ENCODE results near the gene PAK2.
"Not testable (repeated sequence)": the region's sequence is repeated elsewhere in the genome, so short reads cannot be mapped to it uniquely, and the experiment has no call there.

The PAK2 gene

DNA sequence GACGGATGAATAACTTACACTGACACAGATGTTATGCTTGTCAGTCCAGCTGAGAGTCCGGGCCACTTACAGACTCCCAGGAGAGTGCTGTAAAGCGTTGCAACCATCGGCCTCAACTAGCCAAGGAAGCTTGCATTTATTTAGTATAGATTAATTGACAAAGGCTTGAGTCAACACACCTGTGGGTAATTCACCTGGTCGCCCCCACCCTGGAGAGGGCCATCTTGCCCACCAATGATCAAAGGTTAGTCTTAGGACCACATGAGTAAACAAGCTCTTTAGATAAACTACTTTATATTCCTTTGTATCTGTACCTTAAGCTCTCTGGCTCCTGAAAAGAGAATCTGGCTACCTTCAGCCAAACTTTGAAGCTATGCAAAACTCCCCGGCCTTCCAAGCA, 51.0 kb downstream of the PAK2 start:
- DNase-seq: no peak

DNA sequence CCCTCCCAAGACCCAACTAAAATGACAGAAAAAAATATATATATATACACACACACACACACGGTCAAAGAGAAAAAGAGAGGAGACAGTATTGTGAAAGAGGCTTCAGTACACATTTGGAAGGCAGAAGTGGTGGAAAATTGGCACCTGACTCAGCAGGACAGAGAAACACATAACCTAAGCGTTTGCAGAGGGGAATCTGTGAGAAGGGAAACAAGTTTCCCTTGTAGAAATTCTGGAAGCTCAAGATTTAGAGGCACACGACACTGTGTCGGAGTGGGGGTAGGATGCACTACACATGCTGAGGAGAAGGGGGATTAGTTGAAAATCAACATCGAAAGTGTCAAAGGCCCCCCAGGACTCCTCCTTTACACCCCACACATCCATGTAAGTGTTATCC, 53.1 kb downstream of the PAK2 start:
- DNase-seq: no peak

DNA sequence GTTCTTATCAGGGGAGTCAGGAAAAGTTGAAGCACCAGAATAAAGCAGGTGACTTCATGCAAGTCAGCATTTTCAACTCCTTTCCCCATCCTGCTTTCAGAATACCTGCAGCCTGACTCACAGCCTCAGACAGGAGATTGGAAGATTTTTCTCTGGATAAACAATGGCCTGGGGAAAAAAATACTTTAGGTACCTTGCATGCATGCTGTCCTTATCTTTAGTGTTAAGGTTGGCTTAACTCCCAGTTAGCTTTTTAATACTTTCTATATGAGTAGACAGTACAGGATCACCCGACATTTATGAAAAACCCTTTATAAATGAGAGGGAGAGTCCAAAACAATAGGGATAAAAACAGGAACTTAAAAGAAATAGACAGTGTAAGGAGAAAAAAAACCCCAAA, 53.6 kb downstream of the PAK2 start:
- no peak for DNase-seq

DNA sequence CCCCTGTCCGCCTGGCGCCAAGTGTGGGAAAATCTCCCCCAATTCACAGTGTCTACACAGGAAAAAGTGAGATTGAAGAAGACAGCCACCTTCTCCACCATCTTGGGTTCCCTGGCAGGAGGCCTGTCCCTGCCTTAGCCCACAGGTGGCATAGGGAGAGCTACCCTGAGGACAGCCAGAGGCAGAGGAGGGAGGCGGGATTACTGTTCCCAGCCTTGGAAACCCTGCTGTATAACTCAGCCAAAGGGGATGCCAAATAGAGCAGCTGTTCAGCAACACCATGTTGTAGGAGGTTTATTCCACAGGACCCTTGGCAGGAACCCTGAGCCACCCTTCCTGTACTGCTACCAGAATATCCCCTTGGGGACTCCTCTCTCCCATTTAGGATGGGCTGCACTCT, 54.8 kb downstream of the PAK2 start:
- DNase-seq: no peak

DNA sequence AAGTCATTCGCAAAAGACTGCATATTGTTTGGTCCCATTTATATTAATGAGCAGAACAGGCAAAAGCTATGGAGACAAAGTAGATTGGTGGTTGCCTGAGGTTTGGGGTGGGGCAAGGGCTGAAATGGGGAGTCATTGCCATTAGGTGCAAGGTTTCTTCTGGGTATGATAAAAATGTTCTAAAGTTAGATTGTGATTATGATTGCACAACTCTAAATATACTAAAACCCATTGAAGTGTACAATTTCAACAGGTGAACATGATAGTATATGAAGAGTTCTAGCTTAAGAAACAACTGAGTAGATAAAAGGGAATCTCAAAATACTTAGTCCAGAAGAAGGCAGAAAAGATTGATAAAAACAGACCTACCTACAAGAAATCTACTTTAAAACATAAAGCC, 56.7 kb downstream of the PAK2 start:
- no peak for DNase-seq

DNA sequence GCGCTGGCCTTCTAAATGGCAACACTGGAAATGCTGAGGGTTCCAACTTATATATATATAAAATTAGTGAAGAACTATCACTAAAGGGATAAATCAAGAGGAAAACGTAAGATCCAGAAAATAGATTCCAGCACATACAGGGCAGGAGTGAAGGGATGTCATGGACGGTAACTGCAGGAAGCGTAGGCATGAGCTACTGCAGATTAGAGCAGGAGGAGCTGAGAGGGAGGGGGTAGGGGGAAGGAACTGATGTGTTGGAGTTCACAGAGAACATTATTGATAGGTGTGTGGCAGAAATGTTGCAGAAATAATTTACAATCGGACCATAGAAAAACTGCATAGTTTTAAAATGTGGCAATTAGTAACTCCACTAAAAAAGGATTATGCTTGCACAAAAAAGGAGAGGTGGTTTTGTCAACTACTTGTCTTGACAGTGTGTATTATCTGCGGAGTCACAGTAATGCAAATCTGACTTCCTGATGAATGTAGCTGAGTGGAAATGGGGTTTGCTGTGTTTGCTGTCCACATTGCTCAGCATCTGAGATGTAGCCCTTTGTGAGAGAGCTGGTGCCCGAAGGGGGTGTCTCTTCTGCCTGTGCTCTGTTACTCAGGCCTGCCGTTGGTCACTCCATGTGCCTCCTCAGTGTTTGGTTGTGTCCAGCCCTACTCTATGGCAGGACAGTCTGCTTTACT, 61.2 kb downstream of the PAK2 start:
- no peak for DNase-seq

DNA sequence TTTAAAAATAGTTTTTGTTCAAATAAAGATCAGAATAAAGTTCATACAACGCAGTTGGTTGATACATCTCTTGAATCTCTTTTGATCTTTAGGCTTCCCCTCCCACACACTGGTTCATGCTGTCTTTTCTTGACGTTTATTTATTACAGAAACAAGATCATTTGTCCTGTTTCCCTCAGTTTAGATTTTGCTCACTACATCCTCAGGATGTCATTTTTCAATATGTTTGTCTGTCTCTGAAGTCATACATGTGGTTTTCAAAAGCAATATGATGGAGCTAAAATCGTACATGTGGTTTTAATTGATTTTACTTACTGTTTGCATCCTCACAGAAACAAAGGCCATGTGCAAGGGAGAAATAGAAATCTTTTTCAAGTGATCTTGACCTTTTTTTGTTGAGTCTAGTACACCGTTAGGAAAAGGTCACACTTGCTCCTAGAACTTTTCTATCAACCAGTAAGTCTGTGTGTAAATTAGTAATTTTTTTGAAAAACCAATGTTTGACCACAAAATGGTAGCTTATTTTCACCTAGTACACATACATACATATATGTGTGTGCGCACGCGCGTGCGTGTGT, 64.3 kb downstream of the PAK2 start:
- no peak for DNase-seq

DNA sequence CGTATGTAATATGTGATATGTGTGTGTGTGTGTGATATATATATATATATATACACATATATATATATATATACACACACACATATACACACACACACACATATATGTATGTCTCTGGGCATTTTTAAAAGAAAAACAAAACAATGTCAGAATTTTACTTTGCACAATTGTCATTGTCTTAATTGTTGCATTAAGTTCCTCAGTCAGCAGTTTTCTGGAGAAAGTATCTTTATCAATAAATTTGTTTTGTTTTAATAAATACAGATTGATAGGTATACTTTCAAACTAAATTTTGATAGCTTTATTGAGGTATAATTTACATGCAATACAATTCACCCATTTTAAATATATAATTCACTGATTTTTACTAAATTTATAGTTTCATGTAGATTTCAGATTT, 65.1 kb downstream of the PAK2 start:
- DNase-seq: no peak

DNA sequence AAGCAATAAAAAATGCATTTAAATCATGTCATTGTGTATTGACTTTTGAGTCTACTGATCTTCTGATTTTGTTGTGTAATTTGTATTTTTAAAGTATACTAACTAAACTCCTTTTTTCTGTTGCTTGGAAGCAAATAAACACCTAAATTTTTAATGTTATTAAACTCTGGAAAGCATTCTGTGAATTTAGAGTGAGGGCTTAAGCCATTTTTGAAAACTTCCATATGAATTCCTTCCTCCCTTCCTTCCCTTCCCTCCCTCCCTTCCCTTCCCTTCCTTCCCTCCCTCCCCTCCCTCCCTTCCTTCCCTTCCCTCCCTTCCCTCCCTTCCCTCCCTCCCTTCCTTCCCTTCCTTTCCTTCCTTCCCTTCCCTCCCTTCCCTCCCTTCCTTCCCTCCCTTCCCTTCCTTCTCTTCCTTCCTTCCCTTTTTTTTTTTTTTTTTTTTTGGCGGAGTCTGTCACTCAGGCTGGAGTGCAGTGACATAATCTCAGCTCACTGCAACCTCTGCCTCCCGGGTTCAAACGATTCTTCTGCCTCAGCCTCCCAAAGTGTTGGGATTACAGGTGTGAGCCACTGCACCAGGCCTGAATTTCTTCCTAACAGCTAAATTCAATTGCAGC, 71.4 kb downstream of the PAK2 start:
- DNase-seq: no peak

DNA sequence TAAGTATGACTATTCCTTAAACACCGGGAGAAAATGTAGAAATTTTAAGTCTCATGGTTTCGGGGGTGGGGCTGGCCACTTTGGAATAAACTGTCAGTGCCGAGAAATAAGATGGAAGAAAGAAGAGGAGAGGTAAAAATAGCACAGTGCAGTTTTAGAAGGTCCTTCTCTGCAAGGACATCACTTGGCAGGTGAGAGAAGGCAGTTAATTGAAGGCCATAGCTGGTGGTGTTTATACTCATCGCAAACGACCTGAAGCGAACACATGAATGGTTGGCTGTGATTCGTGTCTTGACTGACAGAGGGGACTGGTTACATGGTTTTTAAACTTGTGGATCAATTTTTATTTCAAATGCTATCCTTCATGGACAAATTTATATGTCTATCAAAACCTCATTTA, 73.2 kb downstream of the PAK2 start:
- DNase-seq: no peak

DNA sequence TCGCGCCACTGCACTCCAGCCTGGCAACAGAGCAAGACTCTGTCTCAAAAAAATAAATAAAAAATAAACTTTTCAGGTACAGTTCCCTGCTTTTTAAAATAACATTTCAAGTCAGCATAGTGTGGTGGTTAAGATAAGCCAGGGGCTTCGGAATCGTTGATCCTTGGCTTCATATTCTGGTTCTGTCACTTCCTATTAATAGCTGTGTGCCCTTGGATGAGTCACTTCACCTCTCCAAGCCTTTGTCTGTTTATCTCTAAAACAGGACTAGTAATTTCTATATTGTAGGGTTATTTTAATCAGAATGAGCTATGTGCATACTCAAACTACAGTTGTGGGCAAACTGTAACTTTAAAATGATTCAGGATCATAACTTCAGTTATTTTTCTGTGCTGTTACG, 74.2 kb downstream of the PAK2 start:
- no peak for DNase-seq

DNA sequence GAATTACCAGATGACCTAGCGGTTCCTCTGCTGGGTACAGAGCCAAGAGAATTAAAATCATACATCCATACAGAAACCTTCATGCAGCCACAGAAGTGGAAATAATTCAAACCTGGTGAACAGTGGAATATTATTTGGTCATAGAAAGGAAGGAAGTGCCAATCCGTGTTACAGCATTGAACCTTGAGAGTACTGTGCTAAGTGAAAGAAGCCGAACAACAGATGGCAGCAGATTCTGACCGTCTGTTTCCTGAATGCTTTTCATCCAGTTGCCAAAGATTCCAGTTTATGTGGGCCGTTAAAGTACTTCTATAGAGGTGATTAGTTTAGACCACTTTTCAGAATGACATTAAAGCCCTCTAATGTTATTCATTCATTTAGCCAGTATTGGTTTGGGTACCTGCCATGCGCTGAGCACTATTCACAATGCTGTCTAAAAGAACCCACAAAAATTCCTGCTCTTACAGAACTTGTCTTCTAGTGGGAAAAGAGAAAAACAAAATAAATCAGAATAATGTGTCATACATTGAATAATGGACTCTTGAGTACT, 82.2 kb downstream of the PAK2 start:
- no peak for DNase-seq

DNA sequence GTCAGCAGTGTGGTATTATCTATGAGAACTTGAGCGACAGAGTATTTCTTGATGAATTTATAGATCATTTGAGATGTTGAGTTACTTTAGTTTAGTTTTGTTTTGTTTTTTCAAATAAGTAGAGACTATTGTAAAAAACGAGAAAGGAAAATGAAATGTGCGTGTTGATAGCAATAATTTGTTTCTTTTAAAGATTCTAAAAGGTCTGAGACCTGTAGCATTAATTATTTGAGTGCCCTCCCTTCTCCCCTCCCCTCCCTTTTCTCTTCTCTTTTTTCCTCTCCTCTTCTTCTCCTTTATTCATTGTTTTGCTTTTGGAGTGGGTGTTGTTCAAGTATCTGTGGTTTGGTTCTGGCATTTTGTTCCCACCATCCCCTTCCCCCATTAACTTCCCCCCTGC, 90.0 kb downstream of the PAK2 start:
- DNase-seq: not testable (repeated sequence)

DNA sequence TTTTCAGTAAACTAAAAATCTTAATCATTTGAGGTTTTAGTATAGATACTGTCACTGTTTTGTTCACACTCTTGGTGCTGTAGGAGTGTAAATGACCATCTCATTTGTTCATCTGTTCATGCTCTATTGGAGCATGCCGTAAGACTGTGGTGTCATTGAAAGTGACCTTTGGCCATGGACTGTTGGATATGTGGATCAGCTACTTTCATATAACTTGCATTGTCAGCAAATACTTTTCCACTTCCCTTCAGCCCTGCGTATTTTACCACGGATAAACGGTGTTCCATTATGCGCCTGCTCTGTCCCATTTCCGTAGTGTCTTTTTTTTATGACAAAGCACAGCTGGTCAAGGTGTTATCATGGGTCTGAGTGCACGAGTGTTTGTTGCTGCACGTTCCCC, 95.4 kb downstream of the PAK2 start:
- no peak for DNase-seq

DNA sequence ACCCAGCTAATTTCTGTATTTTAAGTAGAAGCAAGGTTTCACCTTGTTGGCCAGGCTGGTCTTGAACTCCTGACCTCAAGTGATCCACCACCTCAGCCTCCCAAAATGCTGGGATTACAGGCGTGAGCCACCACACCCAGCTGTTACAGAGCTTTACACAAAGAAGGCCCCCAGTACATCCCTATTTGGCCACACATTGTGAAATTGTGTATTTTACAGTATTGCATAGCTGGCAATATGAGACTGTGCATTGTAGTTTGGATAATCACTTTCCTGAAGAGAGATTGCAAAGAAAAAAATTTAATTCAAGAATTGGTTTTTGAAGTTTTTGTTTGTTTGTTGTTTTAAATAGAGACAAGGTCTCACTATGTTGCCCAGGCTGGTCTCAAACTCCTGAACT, 97.0 kb downstream of the PAK2 start:
- not testable (repeated sequence) for DNase-seq

DNA sequence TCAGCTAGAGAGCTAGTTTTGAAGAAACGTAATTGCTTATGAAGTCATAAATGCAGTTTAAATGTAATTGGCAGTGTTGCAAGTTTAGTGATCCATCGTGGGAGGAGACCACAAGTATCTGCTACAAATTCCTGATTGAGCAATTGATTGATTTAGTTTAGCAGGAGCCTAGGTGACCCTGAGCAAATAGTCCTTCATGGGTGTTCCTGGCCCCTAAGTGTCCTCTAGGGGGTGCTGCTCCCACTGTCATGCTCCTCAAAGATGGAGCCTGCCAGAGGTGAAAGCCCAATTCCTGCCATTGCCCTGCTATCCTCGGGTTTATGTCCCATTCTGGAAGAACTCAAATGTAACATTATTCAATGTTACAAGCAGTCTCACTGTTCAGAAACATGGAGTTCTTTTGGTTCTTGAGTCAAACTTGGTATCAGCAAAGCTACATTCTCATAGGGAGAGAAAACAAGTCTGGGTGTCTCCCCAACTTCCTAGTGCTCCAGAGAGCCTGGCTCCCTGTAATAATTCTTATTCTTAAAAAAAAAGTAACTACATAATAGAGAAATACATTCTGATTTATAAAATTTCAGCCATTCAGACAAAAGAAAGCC, 98.3 kb downstream of the PAK2 start:
- DNase-seq: peak; percentile 79

DNA sequence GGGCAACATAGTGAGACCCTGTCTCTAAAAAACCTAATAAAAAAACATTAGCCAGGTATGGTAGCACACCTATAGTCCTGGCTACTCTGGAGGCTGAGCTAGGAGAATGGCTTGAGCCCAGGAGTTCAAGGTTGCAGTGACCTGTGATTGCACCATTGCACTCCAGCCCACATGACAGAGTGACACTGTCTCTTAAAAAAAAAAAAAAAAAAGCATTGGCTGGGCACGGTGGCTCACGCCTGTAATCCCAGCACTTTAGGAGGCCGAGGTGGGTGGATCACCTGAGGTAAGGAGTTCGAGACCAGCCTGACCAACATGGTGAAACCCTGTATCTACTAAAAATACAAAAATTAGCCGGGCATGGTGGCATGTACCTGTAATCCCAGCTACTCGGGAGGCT, 99.7 kb downstream of the PAK2 start:
- not testable (repeated sequence) for DNase-seq

DNA sequence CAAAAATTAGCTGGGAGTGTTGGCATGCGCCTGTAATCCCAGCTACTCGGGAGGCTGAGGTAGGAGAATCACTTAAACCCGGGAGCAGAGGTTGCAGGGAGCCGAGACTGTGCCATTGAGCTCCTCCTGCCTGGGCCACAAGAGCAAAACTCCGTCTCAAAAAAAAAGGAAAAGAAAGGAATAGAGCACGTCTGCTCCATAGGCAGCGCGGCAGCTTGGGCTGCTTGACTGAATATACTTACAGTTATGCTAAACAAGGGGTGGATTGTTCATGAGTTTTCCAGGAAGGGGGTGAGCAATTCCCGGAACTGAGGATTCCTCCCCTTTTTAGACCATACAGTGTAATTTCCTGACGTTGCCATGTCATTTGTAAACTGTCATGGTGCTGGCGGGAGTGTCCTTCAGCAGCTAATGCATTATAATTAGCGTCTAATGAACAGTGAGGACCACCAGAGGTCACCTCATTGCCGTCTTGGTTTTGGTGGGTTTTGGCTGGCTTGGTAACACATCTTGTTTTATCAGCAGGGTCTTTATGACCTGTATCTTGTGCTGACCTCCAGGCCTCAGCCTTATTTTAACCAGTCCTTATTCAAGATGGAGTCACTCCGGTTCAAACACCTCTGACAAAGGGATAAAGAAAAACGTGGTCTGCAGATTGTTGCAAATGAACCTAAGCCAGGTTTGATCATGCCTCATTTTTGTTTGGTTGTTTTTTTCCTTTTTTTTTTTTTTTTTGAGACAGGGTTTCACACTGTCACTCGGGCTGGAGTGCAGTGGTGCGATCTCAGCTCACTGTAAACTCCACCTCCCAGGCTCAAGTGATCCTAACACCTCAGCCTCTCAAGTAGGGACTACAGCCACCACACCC, 103.1 kb downstream of the PAK2 start:
- no peak for DNase-seq

DNA sequence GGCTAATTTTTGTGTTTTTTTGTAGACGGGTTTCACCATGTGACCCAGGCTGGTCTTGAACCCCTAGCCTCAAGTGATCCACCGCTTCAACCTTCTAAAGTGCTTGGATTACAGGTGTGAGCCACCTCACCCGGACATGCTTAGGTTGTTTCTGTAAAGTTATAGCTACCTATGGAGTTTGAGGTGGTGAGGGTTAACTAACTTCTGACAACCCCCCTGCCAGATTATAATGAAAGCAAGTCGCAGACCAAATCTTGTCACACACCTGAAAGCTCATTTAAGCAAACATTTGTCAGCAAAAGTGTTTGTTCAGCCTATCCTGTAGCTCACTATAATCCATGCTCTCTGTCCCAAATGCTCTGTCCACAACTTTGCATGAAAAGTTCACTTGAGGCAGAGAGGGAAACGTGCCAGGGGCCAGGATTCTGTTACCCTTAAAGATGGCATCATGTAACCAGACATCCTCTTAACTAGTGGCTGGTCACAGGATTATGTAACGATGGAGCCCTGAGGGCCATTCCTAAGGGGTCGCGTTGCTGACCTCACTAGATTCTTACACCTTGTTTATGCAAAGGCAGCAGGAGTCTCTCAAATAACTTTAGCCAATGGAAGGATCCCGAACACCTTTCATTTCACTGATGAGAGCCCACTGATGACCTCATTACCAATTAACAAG, 103.9 kb downstream of the PAK2 start:
- no peak for DNase-seq

DNA sequence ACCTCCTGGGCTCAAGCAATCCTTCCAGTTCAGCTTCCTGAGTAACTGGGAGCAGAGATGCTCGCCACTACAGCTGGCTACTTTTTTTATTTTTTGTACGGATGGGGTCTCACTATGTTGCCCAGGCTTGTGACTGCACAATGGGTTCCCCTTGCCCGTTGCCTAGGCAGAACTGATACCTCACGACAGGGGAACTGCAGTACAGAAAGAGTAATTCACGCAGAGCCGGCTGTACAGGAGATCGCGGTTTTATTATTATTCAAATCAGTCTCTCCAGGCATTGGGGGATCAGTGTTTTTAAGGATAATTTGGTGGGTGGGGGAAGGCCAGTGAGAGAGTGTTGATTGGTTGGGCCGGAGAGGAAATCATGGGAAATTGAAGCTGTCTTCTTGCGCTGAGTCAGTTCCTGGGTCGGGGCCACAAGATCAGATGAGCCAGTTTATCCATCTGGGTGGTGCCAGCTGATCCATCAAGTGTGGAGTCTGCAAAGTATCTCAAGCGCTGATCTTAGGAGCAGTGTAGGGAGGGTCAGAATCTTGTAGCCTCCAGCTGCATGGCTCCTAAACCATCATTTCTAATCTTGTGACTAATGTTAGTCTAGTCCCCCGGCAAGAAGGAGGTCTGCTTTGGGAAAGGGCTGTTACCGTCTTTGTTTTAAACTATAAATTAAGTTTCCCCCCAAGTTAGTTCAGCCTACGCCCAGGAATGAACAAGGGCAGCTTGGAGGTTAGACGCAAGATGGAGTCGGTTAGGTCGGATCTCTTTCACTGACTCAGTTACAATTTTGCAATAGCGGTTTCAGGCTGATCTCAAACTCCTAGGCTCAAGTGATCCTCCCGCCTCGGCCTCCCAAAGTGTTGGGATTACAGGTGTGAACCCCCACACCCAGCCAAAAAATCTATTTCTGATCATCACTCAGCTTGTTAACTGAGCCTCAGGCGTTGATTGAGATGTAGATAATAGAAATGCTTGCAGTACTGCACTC, 104.9 kb downstream of the PAK2 start:
- DNase-seq: not testable (repeated sequence)

DNA sequence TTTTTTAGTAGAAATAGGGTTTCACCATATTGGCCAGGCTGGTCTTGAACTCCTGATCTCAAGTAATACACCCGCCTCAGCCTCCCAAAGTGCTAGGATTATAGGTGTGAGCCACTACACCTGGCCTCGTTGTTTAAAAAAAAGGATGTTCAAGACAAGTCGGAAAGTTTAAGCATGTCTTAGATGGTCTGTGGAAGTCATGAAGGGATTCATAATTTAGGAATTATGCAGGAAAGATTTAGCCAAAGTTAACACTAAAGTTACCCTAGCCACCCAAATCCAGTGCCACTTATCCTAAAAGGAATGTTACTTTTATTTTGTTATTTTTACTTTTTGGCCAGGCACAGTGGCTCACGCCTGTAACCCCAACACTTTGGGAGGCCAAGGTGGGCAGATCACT, 108.7 kb downstream of the PAK2 start:
- not testable (repeated sequence) for DNase-seq
